Measurements from ENCODE around the gene CAMKK2. TPM values are rescaled to one million over a fixed set of nuclear protein-coding genes. Genes with fewer than 3 reads are reported as not detected.

The CAMKK2 gene
- polyA plus RNA-seq, 1 donor from 2014 or later, result 29.2 TPM

DNA sequence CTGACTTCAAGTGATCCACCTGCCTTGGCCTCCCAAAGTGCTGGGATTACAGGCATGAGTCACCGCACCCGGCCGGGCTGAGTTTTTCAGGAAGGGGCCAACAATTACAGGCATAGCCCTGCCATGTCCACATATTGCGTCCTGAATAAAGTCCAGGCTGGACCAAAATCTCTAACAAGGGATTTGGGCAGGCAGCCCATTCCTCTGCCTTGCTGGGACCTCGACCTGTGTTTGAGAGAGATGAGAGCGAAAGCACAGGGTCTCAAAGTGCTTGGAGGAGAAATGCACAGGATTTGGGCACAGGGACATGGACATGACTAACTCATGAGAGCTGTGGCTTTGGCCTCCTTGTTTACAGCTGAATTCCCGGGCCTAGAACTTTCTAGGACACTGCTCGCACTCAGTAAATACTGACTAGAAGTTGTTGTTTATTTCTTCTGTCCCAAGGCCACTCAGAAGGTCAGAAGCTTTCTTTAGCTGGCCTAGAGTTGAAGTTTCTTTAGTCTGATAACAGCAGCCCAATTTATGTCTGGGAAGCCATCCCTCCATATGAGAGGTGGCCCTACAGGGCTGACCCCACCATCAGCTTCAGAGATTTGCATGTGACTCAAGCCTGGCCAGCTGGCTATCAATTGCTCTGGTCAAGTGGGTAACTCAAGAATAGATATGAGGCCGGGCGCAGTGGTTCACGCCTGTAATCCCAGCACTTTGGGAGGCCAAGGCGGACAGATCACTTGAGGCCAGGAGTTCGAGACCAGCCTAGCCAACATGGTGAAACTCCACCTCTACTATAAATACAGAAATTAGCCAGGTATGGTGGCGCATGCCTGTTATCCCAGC is 11.7 kb downstream of the CAMKK2 start:
- Histone ChIP-seq H3K79me2 (replicated peaks; ENCODE audit: insufficient read depth, low read length) (no peaks in the 10 kb centered on the region), H3K4me3 (ENCODE audit: low read length) (no peak overlapping the region), H2AFZ (ENCODE audit: low read depth, low read length) (no peak overlapping the region), H4K20me1 (ENCODE audit: insufficient read depth) (no peaks in the 10 kb centered on the region), H3K27ac (ENCODE audit: low read length) (no peak overlapping the region), H3K9me3 (ENCODE audit: low read length) (no peaks in the 10 kb centered on the region), H3K4me2 (ENCODE audit: low read length) (no peak overlapping the region), H3F3A (ENCODE audit: insufficient read depth, low read length, poor library complexity, severe bottlenecking) (no peaks in the 10 kb centered on the region), H3K36me3 (ENCODE audit: insufficient read depth, low read length) (no peaks in the 10 kb centered on the region), H3K9me2 (ENCODE audit: insufficient read depth, low read length) (no peaks in the 10 kb centered on the region), H3K9ac (ENCODE audit: low read length) (no peak overlapping the region), H3K27me3 (ENCODE audit: insufficient read depth, low read depth, low read length) (no peaks in the 10 kb centered on the region)
- TF ChIP-seq CTCF (IDR thresholded peaks at IDR 0.05; ENCODE audit: poor library complexity, severe bottlenecking) (no peak), REST (IDR thresholded peaks at IDR 0.05; ENCODE audit: borderline replicate concordance) (no peak), MXI1 (conservative IDR thresholded peaks at IDR 0.05; ENCODE audit: poor library complexity, severe bottlenecking) (no peak), POLR2AphosphoS5 (IDR thresholded peaks at IDR 0.05) (no peak)

- Histone ChIP-seq H3K27me3 (ENCODE audit: insufficient read depth, low read depth, low read length) (no peaks in the 10 kb centered on the region), H3K4me3 (ENCODE audit: low read length) (no peak overlapping the region), H4K20me1 (ENCODE audit: insufficient read depth) (no peaks in the 10 kb centered on the region), H3K27ac (ENCODE audit: low read length) (no peak overlapping the region), H3K4me2 (ENCODE audit: low read length) (no peak overlapping the region), H3K9ac (ENCODE audit: low read length) (no peak overlapping the region), H3K36me3 (ENCODE audit: insufficient read depth, low read length) (no peaks in the 10 kb centered on the region), H3F3A (ENCODE audit: insufficient read depth, low read length, poor library complexity, severe bottlenecking) (no peaks in the 10 kb centered on the region), H3K79me2 (replicated peaks; ENCODE audit: insufficient read depth, low read length) (no peaks in the 10 kb centered on the region), H2AFZ (ENCODE audit: low read depth, low read length) (no peak overlapping the region), H3K9me3 (ENCODE audit: low read length) (no peaks in the 10 kb centered on the region), H3K9me2 (ENCODE audit: insufficient read depth, low read length) (no peaks in the 10 kb centered on the region)
- TF ChIP-seq EP300 (conservative IDR thresholded peaks at IDR 0.05; ENCODE audit: poor library complexity, severe bottlenecking), result no peak
- TF ChIP-seq MXI1 (conservative IDR thresholded peaks at IDR 0.05; ENCODE audit: poor library complexity, severe bottlenecking), result no peak
- TF ChIP-seq TAF1 (IDR thresholded peaks at IDR 0.05; ENCODE audit: low read depth), result no peak
- no peak for TF ChIP-seq RAD21 (conservative IDR thresholded peaks at IDR 0.05)
- no peak for TF ChIP-seq POLR2AphosphoS5 (IDR thresholded peaks at IDR 0.05)
- TF ChIP-seq REST (IDR thresholded peaks at IDR 0.05; ENCODE audit: borderline replicate concordance), result no peak
- no peak for TF ChIP-seq EZH2 (IDR thresholded peaks at IDR 0.05; ENCODE audit: borderline replicate concordance, insufficient read depth, low read length, poor library complexity, severe bottlenecking)
- no peak for TF ChIP-seq SMC3 (conservative IDR thresholded peaks at IDR 0.05; ENCODE audit: poor library complexity)
- no peak for TF ChIP-seq CTCF (IDR thresholded peaks at IDR 0.05; ENCODE audit: poor library complexity, severe bottlenecking)
Observed at GRCh38 chr12:121283841-121284240, 12.7 kb downstream of the CAMKK2 start.
